Measurements from ENCODE around the gene MSI2. TPM values are rescaled to one million over a fixed set of nuclear protein-coding genes. Genes with fewer than 3 reads are reported as not detected.
A peak's percentile ranks its signal among the peaks of the same experiment; 100 is the strongest.

Gene MSI2
- total and polyA plus RNA-seq, 9 of the 15 experiments (the other 6 are each of a cell fraction or from before 2014, with no cell fraction given) = 4.6 to 61.8 (median 42.4) TPM

DNA sequence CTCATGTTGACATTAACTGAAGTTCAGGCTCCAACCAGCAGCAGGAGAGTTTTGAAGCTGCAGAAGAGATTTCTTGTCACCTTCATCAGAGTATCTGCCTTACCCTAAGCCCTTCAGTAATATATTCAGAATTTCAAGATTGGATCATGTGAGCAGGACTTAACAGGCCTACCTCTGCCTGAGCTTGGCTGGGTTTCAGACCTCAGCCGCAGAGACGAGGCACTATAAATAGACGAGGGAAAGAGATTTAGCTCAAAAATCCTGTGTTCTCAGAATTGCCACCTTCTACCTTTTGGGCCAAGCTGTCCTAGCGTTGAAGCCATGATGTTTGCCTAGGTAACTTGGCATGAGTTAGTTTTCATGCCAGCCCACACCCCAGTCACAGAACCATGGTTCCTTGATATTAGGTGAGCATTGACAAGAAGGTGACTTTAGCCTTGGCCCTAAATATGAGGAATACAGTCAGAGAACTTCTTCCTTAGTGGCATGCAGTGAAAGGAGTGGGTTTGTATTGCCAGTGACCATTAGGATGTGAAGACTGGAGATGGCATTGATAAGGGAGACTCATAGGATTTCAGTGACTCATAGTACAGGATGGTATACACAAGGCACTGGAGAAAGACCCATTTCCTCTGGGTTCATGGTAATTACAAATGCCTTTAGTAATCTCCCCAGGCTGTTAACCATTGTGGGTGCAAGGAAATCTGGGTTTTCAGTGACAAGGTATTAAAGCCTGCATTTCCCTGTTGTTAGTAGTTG is 224.3 kb downstream of the MSI2 start:
- peaks cover 8 to 36% of the 10 kb centered on the region in 2 experiments; a peak in 4 of 5 replicates for H3K4me1 ChIP-seq (replicated peaks in 1 of 2; ENCODE audit: control insufficient read depth in 2 of 2, insufficient read depth in 2 of 2, low read length in 2 of 2)
- peak; percentile 19 for FAIRE-seq
- no peaks in the 10 kb centered on the region for H3K79me2 ChIP-seq (ENCODE audit: control insufficient read depth, insufficient read depth, low read length)
- intact Hi-C loops (cut with micrococcal nuclease) (no loop called here), in situ Hi-C loops (cut with MboI) (no loop called here)
- peaks cover 23% of the 10 kb centered on the region; the same call in 1 of the 2 replicates for H4K20me1 ChIP-seq (replicated peaks; ENCODE audit: control insufficient read depth, insufficient read depth, low read length)
- H3K9me1 ChIP-seq (ENCODE audit: control insufficient read depth, insufficient read depth, low read length) = no peaks in the 10 kb centered on the region
- no peak overlapping the region for H3K4me3 ChIP-seq
- ChIA-PET POLR2A (interaction anchor here (0.6 to 1.2 kb wide), 7 partner anchors 9 to 1730 kb away, joined by 3 read pairs; partner anchors contain the start of gene PCTP), CTCF (ENCODE audit: low intra/inter-chr PET ratio) (no interaction called here)
- H3K36me3 ChIP-seq (ENCODE audit: control insufficient read depth, insufficient read depth, low read length) = no peaks in the 10 kb centered on the region; the same call in 2 of the 3 replicates
- no peak overlapping the region for H3K27ac ChIP-seq (ENCODE audit: extremely low read depth, low read depth, low read length)
- 24% methylated on average over 4 of the region's 4 CpGs for WGBS (ENCODE audit: insufficient coverage, low coverage, missing lambda C conversion rate)
- no peak overlapping the region for H2AFZ ChIP-seq (ENCODE audit: low read depth, low read length)
- peak in 3 of 4 experiments; percentile 31 to 47 (median 38) for DNase-seq (ENCODE audit: extremely low read depth in 1 of 4, low spot score in 3 of 4)
- peak; percentile 56 for ATAC-seq
- H3K9ac ChIP-seq (ENCODE audit: insufficient read depth in 1 of 2, low read depth in 2 of 2, low read length in 2 of 2) = no peak overlapping the region
- no TSS peak for BruUV-seq (replicated peaks)
- H3K27me3 ChIP-seq (ENCODE audit: control insufficient read depth in 2 of 2, insufficient read depth in 2 of 2, low read length in 2 of 2) = no peaks in the 10 kb centered on the region
- no peak overlapping the region for H3K4me2 ChIP-seq (ENCODE audit: insufficient read depth, low read length)
- H3K9me3 ChIP-seq (replicated peaks; ENCODE audit: control insufficient read depth, insufficient read depth, low read depth, low read length) = no peaks in the 10 kb centered on the region
- TF ChIP-seq STAT5B (CRISPR knock-in tag; IDR thresholded peaks at IDR 0.05) = no peak
- TF ChIP-seq DACH1 (IDR thresholded peaks at IDR 0.05; ENCODE audit: partially characterized antibody) = no peak
- TF ChIP-seq HIVEP1 (CRISPR knock-in tag; IDR thresholded peaks at IDR 0.05) = no peak
- no peak for TF ChIP-seq TEAD1 (CRISPR knock-in tag; IDR thresholded peaks at IDR 0.05)
- TF ChIP-seq MEF2D (tag; conservative IDR thresholded peaks at IDR 0.05; ENCODE audit: low read depth) = 0 out of 2 replicates have a peak, but pooled peaks have one; percentile 49
- no peak for TF ChIP-seq NCOA1 (IDR thresholded peaks at IDR 0.05; ENCODE audit: low read depth)
- 0 out of 2 replicates have a peak, but pooled peaks have one; percentile 23 for TF ChIP-seq EHMT2 (IDR thresholded peaks at IDR 0.05)
- TF ChIP-seq FOS (IDR thresholded peaks at IDR 0.05; ENCODE audit: extremely low read depth, insufficient read length) = peak; percentile 18
- peak; percentile 91 for TF ChIP-seq FOSL1 (tag; conservative IDR thresholded peaks at IDR 0.05)
- no peak for TF ChIP-seq SUPT5H (IDR thresholded peaks at IDR 0.05)
- no peak for TF ChIP-seq NELFE (IDR thresholded peaks at IDR 0.05; ENCODE audit: insufficient read depth, insufficient read length)
- TF ChIP-seq ARID1B (IDR thresholded peaks at IDR 0.05) = peak; percentile 56
- TF ChIP-seq ZNF668 (CRISPR knock-in tag; IDR thresholded peaks at IDR 0.05) = no peak
- TF ChIP-seq MAZ (CRISPR knock-in tag; conservative IDR thresholded peaks at IDR 0.05 in 1 of 2, IDR thresholded peaks at IDR 0.05 in 1 of 2) = no peak
- 0 out of 2 replicates have a peak, but pooled peaks have one; percentile 27 for TF ChIP-seq ZNF175 (CRISPR knock-in tag; IDR thresholded peaks at IDR 0.05; ENCODE audit: low read depth)
- no peak for TF ChIP-seq ZNF316 (IDR thresholded peaks at IDR 0.05)
- peak; percentile 74 for TF ChIP-seq JUN (IDR thresholded peaks at IDR 0.05; ENCODE audit: borderline replicate concordance, low read depth, low read length)
- no peak for TF ChIP-seq JUN (CRISPR knock-in tag; IDR thresholded peaks at IDR 0.05; ENCODE audit: borderline replicate concordance)
- TF ChIP-seq BCL6 (CRISPR knock-in tag; IDR thresholded peaks at IDR 0.05) = no peak
- TF ChIP-seq MTA1 (IDR thresholded peaks at IDR 0.05; ENCODE audit: borderline replicate concordance) = 0 out of 2 replicates have a peak, but pooled peaks have one; percentile 27
- TF ChIP-seq, protein P1, sequence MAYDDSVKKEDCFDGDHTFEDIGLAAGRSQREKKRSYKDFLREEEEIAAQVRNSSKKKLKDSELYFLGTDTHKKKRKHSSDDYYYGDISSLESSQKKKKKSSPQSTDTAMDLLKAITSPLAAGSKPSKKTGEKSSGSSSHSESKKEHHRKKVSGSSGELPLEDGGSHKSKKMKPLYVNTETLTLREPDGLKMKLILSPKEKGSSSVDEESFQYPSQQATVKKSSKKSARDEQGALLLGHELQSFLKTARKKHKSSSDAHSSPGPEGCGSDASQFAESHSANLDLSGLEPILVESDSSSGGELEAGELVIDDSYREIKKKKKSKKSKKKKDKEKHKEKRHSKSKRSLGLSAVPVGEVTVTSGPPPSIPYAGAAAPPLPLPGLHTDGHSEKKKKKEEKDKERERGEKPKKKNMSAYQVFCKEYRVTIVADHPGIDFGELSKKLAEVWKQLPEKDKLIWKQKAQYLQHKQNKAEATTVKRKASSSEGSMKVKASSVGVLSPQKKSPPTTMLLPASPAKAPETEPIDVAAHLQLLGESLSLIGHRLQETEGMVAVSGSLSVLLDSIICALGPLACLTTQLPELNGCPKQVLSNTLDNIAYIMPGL (CRISPR knock-in tag; IDR thresholded peaks at IDR 0.05) = no peak
- TF ChIP-seq ATF3 (IDR thresholded peaks at IDR 0.05) = peak; percentile 73
- TF ChIP-seq ATF3 (CRISPR knock-in tag; conservative IDR thresholded peaks at IDR 0.05) = no peak

All from K562 (cell line).